Measurements from ENCODE around the gene DUSP23. TPM values are rescaled to one million over a fixed set of nuclear protein-coding genes. Genes with fewer than 3 reads are reported as not detected.

The DUSP23 gene
- total RNA-seq, 1 donor from 2014 or later: 38.7 TPM

GRCh38 chr1:159800177-159800930 lies 19.6 kb downstream of the DUSP23 start:
- DNase-seq (ENCODE audit: low spot score): no peak
- Mint-ChIP-seq H3K4me1 (ENCODE audit: unreplicated experiment) (no peaks in the 10 kb centered on the region), H3K9me3 (ENCODE audit: unreplicated experiment) (no peaks in the 10 kb centered on the region), H3K27ac (ENCODE audit: unreplicated experiment) (no peak overlapping the region), H3K36me3 (ENCODE audit: low read depth, unreplicated experiment) (no peaks in the 10 kb centered on the region), H3K4me3 (ENCODE audit: unreplicated experiment) (no peak overlapping the region), H3K27me3 (ENCODE audit: unreplicated experiment) (peaks cover 3% of the 10 kb centered on the region)
- no peak for TF ChIP-seq CTCF (IDR thresholded peaks at IDR 0.05; ENCODE audit: unreplicated experiment)

GRCh38 chr1:159802111-159802510 lies 21.3 kb downstream of the DUSP23 start, which contains the start of gene FCRL6:
Gene FCRL6, plus strand, starts transcription at chr1:159802360. Its CDS starts 65 bp downstream, at chr1:159802425.
- Mint-ChIP-seq H3K9me3 (ENCODE audit: unreplicated experiment) (no peaks in the 10 kb centered on the region), H3K4me3 (ENCODE audit: unreplicated experiment) (no peak within 1 kb of the TSS), H3K27ac (ENCODE audit: unreplicated experiment) (no peak within 1 kb of the TSS), H3K36me3 (ENCODE audit: low read depth, unreplicated experiment) (peaks cover 4% of the 10 kb centered on the region), H3K27me3 (ENCODE audit: unreplicated experiment) (peaks cover 2% of the 10 kb centered on the region), H3K4me1 (ENCODE audit: unreplicated experiment) (peaks cover 4% of the 10 kb centered on the region)
- DNase-seq (ENCODE audit: low spot score): no peak
- no peak for TF ChIP-seq CTCF (IDR thresholded peaks at IDR 0.05; ENCODE audit: unreplicated experiment)

GRCh38 chr1:159803956-159804689 lies 23.4 kb downstream of the DUSP23 start:
- H3K27ac Mint-ChIP-seq (ENCODE audit: unreplicated experiment): no peak overlapping the region
- peaks cover 6% of the 10 kb centered on the region for H3K4me1 Mint-ChIP-seq (ENCODE audit: unreplicated experiment)
- peaks cover 4% of the 10 kb centered on the region for H3K36me3 Mint-ChIP-seq (ENCODE audit: low read depth, unreplicated experiment)
- H3K27me3 Mint-ChIP-seq (ENCODE audit: unreplicated experiment): peaks cover 6% of the 10 kb centered on the region
- no peak for TF ChIP-seq CTCF (IDR thresholded peaks at IDR 0.05; ENCODE audit: unreplicated experiment)
- no peak overlapping the region for H3K4me3 Mint-ChIP-seq (ENCODE audit: unreplicated experiment)
- no peak for DNase-seq (ENCODE audit: low spot score)
- H3K9me3 Mint-ChIP-seq (ENCODE audit: unreplicated experiment): no peaks in the 10 kb centered on the region

GRCh38 chr1:159804924-159805323 lies 24.2 kb downstream of the DUSP23 start:
- Mint-ChIP-seq H3K36me3 (ENCODE audit: low read depth, unreplicated experiment) (peaks cover 4% of the 10 kb centered on the region), H3K27me3 (ENCODE audit: unreplicated experiment) (peaks cover 6% of the 10 kb centered on the region), H3K27ac (ENCODE audit: unreplicated experiment) (no peak overlapping the region), H3K9me3 (ENCODE audit: unreplicated experiment) (no peaks in the 10 kb centered on the region), H3K4me1 (ENCODE audit: unreplicated experiment) (peaks cover 6% of the 10 kb centered on the region), H3K4me3 (ENCODE audit: unreplicated experiment) (no peak overlapping the region)
- DNase-seq (ENCODE audit: low spot score): no peak
- no peak for TF ChIP-seq CTCF (IDR thresholded peaks at IDR 0.05; ENCODE audit: unreplicated experiment)

GRCh38 chr1:159815926-159816325 lies 35.2 kb downstream of the DUSP23 start:
- no peaks in the 10 kb centered on the region for H3K36me3 Mint-ChIP-seq (ENCODE audit: low read depth, unreplicated experiment)
- H3K4me1 Mint-ChIP-seq (ENCODE audit: unreplicated experiment): no peaks in the 10 kb centered on the region

More at GRCh38 chr1:159815926-159816325, 35.2 kb downstream of the DUSP23 start:
- Mint-ChIP-seq H3K9me3 (ENCODE audit: unreplicated experiment) (no peaks in the 10 kb centered on the region), H3K4me3 (ENCODE audit: unreplicated experiment) (no peak overlapping the region), H3K27ac (ENCODE audit: unreplicated experiment) (no peak overlapping the region), H3K27me3 (ENCODE audit: unreplicated experiment) (peaks cover 4% of the 10 kb centered on the region)
- TF ChIP-seq CTCF (IDR thresholded peaks at IDR 0.05; ENCODE audit: unreplicated experiment): no peak
- no peak for DNase-seq (ENCODE audit: low spot score)
